IPS-18c (cell line): ENCODE results near the gene COL9A3.

Experiments used
- H3K4me3 ChIP-seq: 2 replicates; pipeline ENCODE4 v1.7.0; 2013; ENCODE audit warnings: low read depth, mild to moderate bottlenecking, low read length, moderate library complexity; ENCODE audit not compliant: insufficient read depth
- H3K9me3 ChIP-seq: one replicate; pipeline ENCODE4 v1.6.1; 2013; ENCODE audit warnings: mild to moderate bottlenecking, low read length, moderate library complexity; ENCODE audit not compliant: control insufficient read depth, insufficient read depth

COL9A3 gene

GRCh38 chr20:62825333-62825985, 8.6 kb downstream of the COL9A3 start:
- Histone ChIP-seq H3K4me3 (no peak overlapping the region), H3K9me3 (no peaks in the 10 kb centered on the region)

DNA sequence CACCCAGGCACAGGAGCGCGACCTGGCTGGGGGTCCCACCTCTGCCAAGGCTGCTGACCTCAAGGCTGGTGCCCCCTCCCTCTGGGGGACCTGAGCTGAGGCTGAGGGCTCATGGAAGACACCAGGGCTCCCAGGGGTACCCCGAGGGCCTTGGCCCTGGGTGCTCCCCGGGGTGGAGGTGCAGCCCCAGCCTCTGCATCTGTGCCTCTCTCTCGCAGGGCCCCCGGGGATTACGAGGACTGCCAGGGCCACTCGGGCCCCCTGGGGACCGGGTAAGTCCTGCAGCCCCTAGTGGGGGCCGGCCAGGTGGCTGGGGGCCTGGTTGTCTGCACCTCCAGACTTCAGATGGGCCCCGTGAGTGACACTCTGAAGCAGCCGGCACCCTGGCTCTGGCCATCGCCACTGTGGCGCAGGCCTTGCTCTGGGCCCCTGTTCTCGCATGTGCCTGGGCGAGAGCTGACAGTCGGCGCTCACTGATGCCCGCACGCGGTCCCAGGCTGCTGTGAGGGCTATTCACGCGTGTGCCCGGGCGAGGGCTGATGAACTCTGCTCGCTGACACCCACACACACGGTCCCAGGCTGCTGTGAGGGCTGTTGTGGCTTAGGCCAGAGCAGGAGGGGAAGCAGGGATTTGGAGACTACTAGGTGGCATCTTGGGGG, 9.3 kb downstream of the COL9A3 start:
- Histone ChIP-seq H3K4me3 (no peak overlapping the region), H3K9me3 (no peaks in the 10 kb centered on the region)

DNA sequence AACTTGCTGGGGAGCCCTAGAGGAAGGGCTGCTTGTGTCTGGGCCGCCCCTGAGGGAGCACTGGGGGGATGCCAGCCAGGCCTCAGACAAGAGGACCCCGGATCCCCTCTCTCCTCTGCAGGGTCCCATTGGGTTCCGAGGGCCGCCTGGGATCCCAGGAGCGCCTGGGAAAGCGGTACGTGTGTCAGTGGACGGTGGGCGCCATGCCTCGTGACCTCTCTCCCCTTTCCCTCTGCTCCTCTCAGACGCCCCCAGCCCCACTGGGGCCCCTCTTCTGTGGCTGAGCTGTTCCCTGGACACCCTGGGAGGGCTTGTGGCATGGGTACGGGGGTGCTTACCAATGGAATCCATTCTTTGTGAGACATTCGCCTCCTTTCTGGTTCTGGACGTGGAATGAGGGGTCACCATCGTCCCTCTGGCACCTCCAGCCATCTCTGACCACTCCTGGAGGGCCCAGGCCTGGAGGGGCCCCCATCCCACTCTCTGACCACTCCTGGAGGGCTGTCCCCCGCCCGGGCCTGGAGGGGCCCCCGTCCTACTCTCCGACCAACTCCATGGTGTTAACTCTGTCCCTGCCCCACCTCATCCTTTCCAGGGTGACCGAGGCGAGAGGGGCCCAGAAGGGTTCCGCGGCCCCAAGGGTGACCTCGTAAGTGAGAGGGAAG, 9.9 kb downstream of the COL9A3 start:
- no peaks in the 10 kb centered on the region for H3K9me3 ChIP-seq
- H3K4me3 ChIP-seq: no peak overlapping the region

DNA sequence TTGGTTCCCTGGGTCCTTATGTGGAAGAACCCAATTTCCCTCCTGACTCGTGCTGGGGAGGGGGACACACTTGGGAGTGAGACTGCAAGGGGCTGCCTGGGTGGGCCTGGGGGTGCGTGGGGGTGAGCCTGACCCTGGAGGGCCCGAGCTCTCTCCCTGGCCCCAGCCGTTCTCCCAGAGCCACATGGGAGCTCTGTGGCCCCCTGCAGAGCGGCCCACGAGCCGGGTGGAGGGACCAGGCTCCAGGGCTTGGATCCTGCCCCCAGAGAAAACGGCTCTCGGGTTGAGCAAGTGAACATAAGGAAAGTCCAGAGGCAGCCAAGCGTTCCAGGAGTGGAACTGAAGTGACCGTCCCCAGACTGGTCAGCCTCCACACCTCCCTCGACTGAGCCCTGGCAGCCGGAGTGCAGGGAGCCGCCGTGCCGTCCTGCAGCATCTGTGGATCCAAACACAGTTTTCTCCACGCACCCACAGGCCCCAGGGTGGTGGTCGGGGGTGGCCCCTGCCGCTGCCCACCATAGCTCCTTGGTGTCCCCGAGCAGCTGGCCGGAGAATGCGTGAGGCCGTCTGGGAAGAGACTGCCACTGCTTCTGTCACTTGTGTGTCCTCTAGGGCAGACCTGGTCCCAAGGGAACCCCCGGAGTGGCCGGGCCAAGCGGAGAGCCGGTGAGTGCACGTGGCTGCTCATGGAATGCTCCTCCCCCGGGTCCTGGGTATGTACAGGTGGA, 10.6 kb downstream of the COL9A3 start:
- no peak overlapping the region for H3K4me3 ChIP-seq
- no peaks in the 10 kb centered on the region for H3K9me3 ChIP-seq

DNA sequence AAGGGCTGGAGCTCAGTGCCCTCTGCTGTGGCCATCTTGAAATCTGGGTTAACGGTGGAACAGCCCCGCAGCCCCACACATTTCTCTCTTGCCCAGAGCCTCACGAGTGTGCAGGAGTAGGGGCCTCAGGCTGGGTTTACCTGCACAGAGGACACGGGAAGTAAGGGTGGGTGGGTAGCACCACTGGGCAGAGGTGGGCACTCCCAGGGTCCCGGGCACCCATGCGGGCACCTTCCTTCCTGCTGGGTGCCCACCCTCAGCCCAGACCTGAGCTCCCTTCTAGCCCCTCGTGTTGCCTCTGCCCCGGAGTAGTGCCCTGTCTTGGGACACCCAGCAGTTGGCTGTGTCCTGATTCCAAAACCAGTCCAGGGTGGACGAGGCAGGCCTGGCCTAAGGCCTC, 11.2 kb downstream of the COL9A3 start:
- Histone ChIP-seq H3K9me3 (no peaks in the 10 kb centered on the region), H3K4me3 (no peak overlapping the region)

DNA sequence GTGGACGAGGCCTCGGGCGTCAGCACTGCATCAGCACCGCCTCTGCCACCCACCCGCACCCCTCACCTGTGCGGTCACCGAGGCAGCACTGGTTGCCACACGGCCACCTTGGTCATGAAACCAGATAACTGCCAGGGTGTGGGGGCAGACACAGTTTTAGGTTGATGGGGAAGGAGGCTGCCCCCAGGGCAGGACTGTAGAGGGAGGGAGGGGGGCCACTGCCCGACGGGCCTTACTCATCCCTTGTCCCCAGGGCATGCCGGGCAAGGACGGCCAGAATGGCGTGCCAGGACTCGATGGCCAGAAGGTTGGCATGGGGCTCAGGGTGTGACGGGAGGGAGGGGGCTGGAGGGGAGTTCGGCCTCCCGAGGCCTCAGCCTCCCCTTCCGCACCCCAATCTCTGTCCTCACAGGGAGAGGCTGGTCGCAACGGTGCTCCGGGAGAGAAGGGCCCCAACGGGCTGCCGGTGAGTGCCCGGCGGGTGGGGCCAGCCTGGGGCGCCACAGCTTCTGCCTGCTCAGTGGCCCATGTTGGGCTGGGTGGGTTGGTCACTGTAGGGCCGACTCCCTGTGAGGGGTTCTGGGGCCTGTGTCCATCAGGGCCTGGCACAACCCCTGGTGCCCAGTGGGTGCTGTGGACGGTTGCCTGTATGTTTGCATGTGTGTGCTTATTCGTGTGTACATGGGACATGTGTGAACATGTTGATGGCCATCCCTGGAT, 11.8 kb downstream of the COL9A3 start:
- Histone ChIP-seq H3K9me3 (no peaks in the 10 kb centered on the region), H3K4me3 (no peak overlapping the region)

DNA sequence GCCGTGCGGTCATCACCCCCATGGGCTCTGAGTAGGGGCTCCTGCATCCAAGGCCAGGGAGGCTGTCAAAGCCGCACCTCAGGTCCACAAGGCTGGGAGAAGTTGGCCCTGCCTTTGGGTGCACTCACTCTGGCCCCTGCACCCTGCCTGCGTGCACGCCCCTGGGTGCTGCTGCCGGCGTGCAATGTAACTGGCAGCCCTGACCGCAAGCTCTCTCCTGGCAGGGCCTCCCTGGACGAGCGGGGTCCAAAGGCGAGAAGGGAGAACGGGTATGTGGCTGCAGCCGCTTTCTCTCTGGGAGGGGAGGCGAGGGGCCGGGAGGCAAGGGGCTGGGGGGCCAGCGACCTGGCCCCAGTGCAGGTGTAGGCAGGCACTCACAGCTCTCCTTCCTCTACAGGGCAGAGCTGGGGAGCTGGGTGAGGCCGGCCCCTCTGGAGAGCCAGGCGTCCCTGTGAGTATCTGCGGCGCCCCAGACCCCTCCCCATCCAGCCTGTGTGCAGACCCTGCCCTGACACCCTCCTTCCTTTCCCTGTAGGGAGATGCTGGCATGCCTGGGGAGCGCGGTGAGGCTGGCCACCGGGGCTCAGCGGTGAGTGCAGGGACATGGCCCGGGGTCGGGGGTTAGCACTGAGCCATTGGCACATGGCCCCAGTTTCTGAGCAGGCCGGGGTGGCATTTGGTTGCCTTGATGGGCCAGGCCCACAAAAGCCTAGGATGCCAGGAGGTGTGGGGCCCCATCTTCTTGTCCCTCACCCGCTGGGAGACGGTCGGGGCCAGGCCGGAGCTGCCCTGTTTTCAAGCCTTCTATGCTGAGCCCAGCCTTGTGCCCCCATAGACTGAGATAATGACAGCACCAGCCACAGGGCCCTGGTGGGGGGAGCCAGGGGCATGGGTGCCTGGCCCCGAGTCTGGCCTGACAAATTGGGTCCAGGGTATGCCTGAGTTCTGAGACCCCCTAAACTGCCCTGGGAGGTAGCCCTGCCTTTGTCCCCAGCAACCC, 12.7 kb downstream of the COL9A3 start:
- H3K4me3 ChIP-seq: no peak overlapping the region

DNA sequence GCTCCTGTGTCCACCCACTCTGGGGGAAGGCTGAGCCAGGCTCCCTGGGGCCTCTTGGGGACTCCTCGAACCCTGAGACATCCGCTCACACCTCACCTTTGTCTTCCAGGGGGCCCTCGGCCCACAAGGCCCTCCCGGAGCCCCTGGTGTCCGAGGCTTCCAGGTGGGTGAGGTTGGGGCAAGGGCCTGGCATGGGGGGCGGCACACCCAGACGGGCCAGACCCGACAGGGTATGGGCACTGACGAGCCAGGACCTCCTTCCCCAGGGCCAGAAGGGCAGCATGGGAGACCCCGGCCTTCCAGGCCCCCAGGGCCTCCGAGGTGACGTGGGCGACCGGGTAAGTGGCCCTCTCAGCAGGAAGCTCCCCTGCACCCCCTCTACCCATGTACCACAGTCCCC, 13.4 kb downstream of the COL9A3 start:
- no peak overlapping the region for H3K4me3 ChIP-seq
- no peaks in the 10 kb centered on the region for H3K9me3 ChIP-seq

More for the DNA sequence above, 12.7 kb downstream of the COL9A3 start:
- no peaks in the 10 kb centered on the region for H3K9me3 ChIP-seq

GRCh38 chr20:62830821-62831220, 14.0 kb downstream of the COL9A3 start:
- H3K4me3 ChIP-seq: no peak overlapping the region
- no peaks in the 10 kb centered on the region for H3K9me3 ChIP-seq

DNA sequence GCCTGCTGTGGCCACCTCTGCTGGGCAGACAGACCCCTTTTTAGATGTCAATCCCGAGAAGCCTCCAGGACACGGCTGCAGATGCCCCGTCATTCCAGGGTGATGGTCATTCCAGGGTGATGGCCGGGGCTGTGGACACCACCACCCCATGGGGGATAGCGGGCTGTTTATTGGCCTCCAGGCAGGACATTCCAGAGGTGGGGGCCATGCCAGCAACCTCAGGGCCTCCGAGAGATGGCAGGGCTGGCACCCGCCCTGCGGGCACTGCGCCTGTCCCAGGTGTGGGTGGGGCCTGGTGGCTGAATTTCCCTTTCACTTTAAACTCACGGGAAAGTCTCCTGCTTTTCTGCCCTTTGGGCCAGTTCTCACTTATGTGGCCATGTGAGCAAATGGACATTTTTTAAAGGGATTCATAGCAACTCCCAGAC, 14.5 kb downstream of the COL9A3 start:
- no peak overlapping the region for H3K4me3 ChIP-seq
- no peaks in the 10 kb centered on the region for H3K9me3 ChIP-seq

DNA sequence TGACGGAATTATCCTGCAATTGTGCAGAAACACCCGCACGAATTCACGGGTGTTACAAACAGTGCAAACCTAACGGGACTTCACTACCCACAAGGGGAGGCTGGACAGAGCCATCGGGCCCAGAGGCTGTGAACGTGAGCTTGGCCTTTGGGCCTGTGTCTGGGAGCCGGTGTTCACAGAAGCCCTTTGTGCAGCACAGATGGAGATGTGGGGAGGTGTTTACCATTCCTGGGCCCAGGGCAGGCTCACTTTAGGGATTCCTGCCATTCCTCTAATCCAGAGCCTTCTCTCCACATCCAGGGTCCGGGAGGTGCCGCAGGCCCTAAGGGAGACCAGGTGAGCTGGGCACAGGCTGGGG, 15.0 kb downstream of the COL9A3 start:
- Histone ChIP-seq H3K4me3 (no peak overlapping the region), H3K9me3 (no peaks in the 10 kb centered on the region)

GRCh38 chr20:62832212-62832922, 15.5 kb downstream of the COL9A3 start:
- H3K9me3 ChIP-seq: no peaks in the 10 kb centered on the region
- H3K4me3 ChIP-seq: no peak overlapping the region

GRCh38 chr20:62832951-62833391, 16.1 kb downstream of the COL9A3 start:
- Histone ChIP-seq H3K4me3 (no peak overlapping the region), H3K9me3 (no peaks in the 10 kb centered on the region)

GRCh38 chr20:62834967-62835730, 18.3 kb downstream of the COL9A3 start:
- Histone ChIP-seq H3K9me3 (no peaks in the 10 kb centered on the region), H3K4me3 (no peak overlapping the region)
